ENCODE measurements around the gene KRT72. TPM values are rescaled to one million over a fixed set of nuclear protein-coding genes. Genes with fewer than 3 reads are reported as not detected.
"Not testable (repeated sequence)": the region's sequence is repeated elsewhere in the genome, so short reads cannot be mapped to it uniquely, and the experiment has no call there.

Gene KRT72
- total RNA-seq, 1 donor from 2014 or later: 0.27 TPM

GRCh38 chr12:52608161-52608560, 6.9 kb upstream of the KRT72 start:
- intact Hi-C loops (cut with micrococcal nuclease): no loop called here

GRCh38 chr12:52607314-52607713, 6.1 kb upstream of the KRT72 start:
- intact Hi-C loops (cut with micrococcal nuclease): no loop called here

GRCh38 chr12:52606581-52607218, 5.4 kb upstream of the KRT72 start:
- intact Hi-C loops (cut with micrococcal nuclease): no loop called here

- intact Hi-C loops (cut with micrococcal nuclease): no loop called here
Observed at GRCh38 chr12:52606096-52606495, 4.8 kb upstream of the KRT72 start.

- intact Hi-C loops (cut with micrococcal nuclease): no loop called here
Observed at GRCh38 chr12:52605542-52605941, 4.3 kb upstream of the KRT72 start.

GRCh38 chr12:52604859-52605258, 3.6 kb upstream of the KRT72 start:
- intact Hi-C loops (cut with micrococcal nuclease): no loop called here

GRCh38 chr12:52603314-52603713, 2.1 kb upstream of the KRT72 start:
- intact Hi-C loops (cut with micrococcal nuclease): no loop called here

GRCh38 chr12:52602552-52602951, 1.3 kb upstream of the KRT72 start:
- intact Hi-C loops (cut with micrococcal nuclease): no loop called here

GRCh38 chr12:52601671-52602070, 408 bp upstream of the KRT72 start:
- intact Hi-C loops (cut with micrococcal nuclease): no loop called here

GRCh38 chr12:52600475-52600874, 788 bp downstream of the KRT72 start:
- intact Hi-C loops (cut with micrococcal nuclease): no loop called here

- intact Hi-C loops (cut with micrococcal nuclease): no loop called here
Observed at GRCh38 chr12:52600071-52600470, 1.2 kb downstream of the KRT72 start.

- intact Hi-C loops (cut with micrococcal nuclease): no loop called here
Observed at GRCh38 chr12:52598966-52599365, 2.3 kb downstream of the KRT72 start.

- intact Hi-C loops (cut with micrococcal nuclease): not testable (repeated sequence)
Observed at GRCh38 chr12:52594237-52594636, 7.0 kb downstream of the KRT72 start.

GRCh38 chr12:52591521-52591920, 9.7 kb downstream of the KRT72 start:
- intact Hi-C loops (cut with micrococcal nuclease): no loop called here

GRCh38 chr12:52590021-52590420, 11.2 kb downstream of the KRT72 start:
- intact Hi-C loops (cut with micrococcal nuclease): no loop called here

- intact Hi-C loops (cut with micrococcal nuclease): loop anchor here (10.0 kb wide), 1 partner anchor 433 kb away; no protein-coding TSS in a partner anchor
Observed at GRCh38 chr12:52587563-52587962, 13.7 kb downstream of the KRT72 start.

GRCh38 chr12:52585946-52586345, 15.3 kb downstream of the KRT72 start:
- intact Hi-C loops (cut with micrococcal nuclease): loop anchor here (1.0 to 10.0 kb wide), 2 partner anchors 59 to 431 kb away; no protein-coding TSS in a partner anchor

GRCh38 chr12:52585066-52585465, 16.2 kb downstream of the KRT72 start:
- intact Hi-C loops (cut with micrococcal nuclease): loop anchor here (10.0 kb wide), 1 partner anchor 430 kb away; no protein-coding TSS in a partner anchor

GRCh38 chr12:52584156-52584682, 17.0 kb downstream of the KRT72 start:
- intact Hi-C loops (cut with micrococcal nuclease): loop anchor here (5.0 to 10.0 kb wide), 2 partner anchors 98 to 429 kb away; partner anchors contain the start of gene KRT1

- intact Hi-C loops (cut with micrococcal nuclease): loop anchor here (1.0 to 10.0 kb wide), 4 partner anchors 99 to 428 kb away; partner anchors contain the start of gene KRT1
Observed at GRCh38 chr12:52582971-52583456, 18.2 kb downstream of the KRT72 start.

GRCh38 chr12:52582486-52582885, 18.8 kb downstream of the KRT72 start:
- intact Hi-C loops (cut with micrococcal nuclease): loop anchor here (5.0 to 10.0 kb wide), 2 partner anchors 100 to 428 kb away; partner anchors contain the start of gene KRT1

- intact Hi-C loops (cut with micrococcal nuclease): loop anchor here (5.0 to 10.0 kb wide), 2 partner anchors 101 to 427 kb away; partner anchors contain the start of gene KRT1
Observed at GRCh38 chr12:52581481-52581880, 19.8 kb downstream of the KRT72 start.
